Calu3 (cell line): Measurements from ENCODE around the gene MRPL36. TPM values are rescaled to one million over a fixed set of nuclear protein-coding genes. Genes with fewer than 3 reads are reported as not detected.

Source experiments
- BruUV-seq: library from RNA; stranded (reverse); fragments of 400-500 nt; replicated peaks from 2 replicates; lab custom pipeline; 2021; lab: Mats Ljungman, UMichigan
- CTCF ChIA-PET: fragments of 300-600 bp; sonication (Branson Sonifier 250); formaldehyde crosslinking; loops from one replicate; lab custom pipeline; 2022; ENCODE audit warnings: antibody characterized with exemption; lab: Charles Lee
- DNase-seq: peaks from one replicate; pipeline ENCODE4 v3.0.0; 2022
- H3K27ac Mint-ChIP-seq: one replicate; pipeline ENCODE4 v1.8.0; 2022; ENCODE audit warnings: mixed read lengths; ENCODE audit not compliant: unreplicated experiment
- H3K27me3 Mint-ChIP-seq: one replicate; pipeline ENCODE4 v1.8.0; 2022; ENCODE audit warnings: mixed read lengths; ENCODE audit not compliant: unreplicated experiment
- H3K36me3 Mint-ChIP-seq: one replicate; pipeline ENCODE4 v1.8.0; 2022; ENCODE audit warnings: mild to moderate bottlenecking, moderate library complexity, mixed read lengths; ENCODE audit not compliant: insufficient read depth, unreplicated experiment
- H3K4me1 Mint-ChIP-seq: one replicate; pipeline ENCODE4 v1.8.0; 2022; ENCODE audit warnings: mild to moderate bottlenecking, low read depth, mixed read lengths; ENCODE audit not compliant: unreplicated experiment
- H3K4me3 Mint-ChIP-seq: one replicate; pipeline ENCODE4 v1.8.0; 2022; ENCODE audit warnings: mild to moderate bottlenecking, low read depth, moderate library complexity, mixed read lengths; ENCODE audit not compliant: unreplicated experiment
- H3K9me3 Mint-ChIP-seq: one replicate; pipeline ENCODE4 v1.8.0; 2022; ENCODE audit warnings: low read depth, mixed read lengths; ENCODE audit not compliant: unreplicated experiment
- CTCF ChIP-seq: fragments of 200-600 bp; IDR thresholded peaks from one replicate; pipeline ENCODE4 v1.8.0; 2022; ENCODE audit warnings: antibody characterized with exemption; ENCODE audit not compliant: unreplicated experiment
- intact Hi-C: fragments of 100-400 bp; cut with micrococcal nuclease; formaldehyde crosslinking; loops from one replicate; pipeline ENCODE4 v1.10.0; 2022; ENCODE audit not compliant: unreplicated experiment
- total RNA-seq: library from RNA; stranded (reverse); gene quantifications from 2 replicates; pipeline ENCODE4 v1.2.3, GENCODE V29; 2022

The MRPL36 gene
- total RNA-seq, 1 experiment from 2014 or later: 55.5 TPM

- H3K36me3 Mint-ChIP-seq: no peaks in the 10 kb centered on the region
- intact Hi-C loops: no loop called here
- no peak overlapping the region for H3K27ac Mint-ChIP-seq
- H3K27me3 Mint-ChIP-seq: no peaks in the 10 kb centered on the region
- no peak overlapping the region for H3K4me3 Mint-ChIP-seq
- peaks cover 21% of the 10 kb centered on the region for H3K4me1 Mint-ChIP-seq
- no peaks in the 10 kb centered on the region for H3K9me3 Mint-ChIP-seq
- TF ChIP-seq CTCF: no peak
- CTCF ChIA-PET: no interaction called here
- no peak for DNase-seq
- no TSS peak for BruUV-seq
Measured at GRCh38 chr5:1781726-1782384, 17.8 kb downstream of the MRPL36 start.

GRCh38 chr5:1781107-1781506 is 18.5 kb downstream of the MRPL36 start:
- Mint-ChIP-seq H3K36me3 (no peaks in the 10 kb centered on the region), H3K4me3 (no peak overlapping the region), H3K9me3 (no peaks in the 10 kb centered on the region), H3K4me1 (peaks cover 21% of the 10 kb centered on the region), H3K27me3 (no peaks in the 10 kb centered on the region), H3K27ac (no peak overlapping the region)
- intact Hi-C loops: no loop called here
- no peak for TF ChIP-seq CTCF
- BruUV-seq: no TSS peak
- CTCF ChIA-PET: no interaction called here
- DNase-seq: no peak

GRCh38 chr5:1780614-1780930 is 19.1 kb downstream of the MRPL36 start:
- H3K4me3 Mint-ChIP-seq: no peak overlapping the region
- no peaks in the 10 kb centered on the region for H3K27me3 Mint-ChIP-seq
- DNase-seq: no peak
- intact Hi-C loops: no loop called here
- H3K9me3 Mint-ChIP-seq: no peaks in the 10 kb centered on the region
- no peak overlapping the region for H3K27ac Mint-ChIP-seq
- CTCF ChIA-PET: no interaction called here
- BruUV-seq: no TSS peak
- H3K36me3 Mint-ChIP-seq: no peaks in the 10 kb centered on the region
- TF ChIP-seq CTCF: no peak
- H3K4me1 Mint-ChIP-seq: peaks cover 21% of the 10 kb centered on the region

- no peak for DNase-seq
- no TSS peak for BruUV-seq
- Mint-ChIP-seq H3K27me3 (no peaks in the 10 kb centered on the region), H3K27ac (no peak overlapping the region), H3K4me3 (no peak overlapping the region), H3K36me3 (no peaks in the 10 kb centered on the region), H3K9me3 (no peaks in the 10 kb centered on the region), H3K4me1 (peaks cover 21% of the 10 kb centered on the region)
- no peak for TF ChIP-seq CTCF
- intact Hi-C loops: no loop called here
- CTCF ChIA-PET: no interaction called here
Measured at GRCh38 chr5:1779782-1780613, 19.6 kb downstream of the MRPL36 start.
